ENCODE measurements around the gene PTPRE.

The PTPRE gene

DNA sequence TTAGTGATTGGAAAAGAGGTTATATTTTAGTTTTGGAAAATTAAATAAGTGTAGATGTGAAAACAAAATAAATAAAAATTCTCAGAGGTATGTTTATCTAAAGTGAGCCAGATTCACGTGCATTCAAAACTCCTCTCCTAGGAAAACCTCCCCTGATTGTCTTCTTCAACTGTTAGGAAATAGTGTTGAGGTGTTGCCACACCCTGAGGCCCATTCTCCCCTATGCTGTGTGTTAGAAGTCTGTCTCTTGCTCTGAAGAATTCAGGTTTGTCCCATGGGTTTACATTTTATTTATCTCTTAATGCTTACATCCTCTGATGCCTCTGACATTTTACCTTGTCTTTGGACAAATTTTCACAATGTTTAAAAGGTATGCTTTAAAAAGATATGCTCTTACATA, 40.3 kb downstream of the PTPRE start:
- in situ Hi-C loops (cut with HindIII; ENCODE audit: low sequenced_read_pairs): no loop called here

DNA sequence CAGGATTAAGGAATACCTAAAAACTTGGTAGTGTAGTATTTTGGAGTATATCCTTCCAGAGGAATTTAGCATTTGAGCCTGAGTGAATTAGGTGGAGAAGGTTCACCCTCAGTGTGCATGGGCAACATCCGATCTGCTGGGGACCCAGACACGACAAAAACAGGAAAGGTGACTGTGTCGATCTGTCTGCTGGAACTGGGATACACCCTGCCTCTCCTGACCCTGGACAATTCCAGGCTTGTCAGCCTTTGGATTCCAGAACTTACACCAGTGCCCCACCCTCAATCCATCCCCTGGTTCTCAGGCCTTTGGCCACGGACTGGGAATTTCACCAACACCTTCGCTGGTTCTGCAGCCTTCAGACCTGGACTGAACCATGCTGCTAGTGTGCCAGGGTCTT, 41.9 kb downstream of the PTPRE start:
- in situ Hi-C loops (cut with HindIII; ENCODE audit: low sequenced_read_pairs): no loop called here

DNA sequence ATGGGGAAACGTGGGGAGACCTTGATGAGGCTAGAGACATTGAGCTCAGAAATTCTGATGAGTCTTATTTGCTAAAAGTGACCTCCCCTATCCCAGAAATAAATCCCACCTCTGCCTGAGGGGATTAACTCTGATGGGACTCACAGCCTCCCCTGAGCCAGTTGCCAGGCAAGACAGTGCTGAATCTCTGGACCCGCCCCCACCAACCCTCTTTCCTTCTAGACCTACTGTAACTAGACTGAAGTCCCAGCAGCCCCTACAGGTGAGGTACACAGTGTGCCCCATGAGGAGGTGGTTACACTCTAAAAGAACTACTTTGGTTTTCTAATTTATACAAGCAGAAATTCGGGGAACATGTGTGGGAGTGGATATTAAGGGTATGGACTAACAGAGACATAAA, 42.9 kb downstream of the PTPRE start:
- in situ Hi-C loops (cut with HindIII; ENCODE audit: low sequenced_read_pairs): no loop called here

- in situ Hi-C loops (cut with HindIII; ENCODE audit: low sequenced_read_pairs): no loop called here
These were observed 45.1 kb downstream of the PTPRE start for GRCh38 chr10:127951861-127952574.

DNA sequence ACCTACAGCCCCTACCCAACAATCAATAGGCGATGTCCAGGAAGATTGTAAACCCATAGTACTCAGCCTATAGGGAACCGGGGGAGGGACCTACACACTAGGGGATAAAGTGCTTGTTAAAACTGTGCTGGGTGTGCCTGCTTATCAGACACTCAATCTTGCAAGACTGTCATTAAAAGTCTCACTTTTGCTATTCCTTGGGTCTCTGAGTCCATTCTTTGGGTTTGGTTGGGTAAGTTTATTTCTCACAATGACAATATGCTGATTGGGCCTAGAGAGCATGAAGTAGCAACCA, 45.6 kb downstream of the PTPRE start:
- in situ Hi-C loops (cut with HindIII; ENCODE audit: low sequenced_read_pairs): no loop called here

DNA sequence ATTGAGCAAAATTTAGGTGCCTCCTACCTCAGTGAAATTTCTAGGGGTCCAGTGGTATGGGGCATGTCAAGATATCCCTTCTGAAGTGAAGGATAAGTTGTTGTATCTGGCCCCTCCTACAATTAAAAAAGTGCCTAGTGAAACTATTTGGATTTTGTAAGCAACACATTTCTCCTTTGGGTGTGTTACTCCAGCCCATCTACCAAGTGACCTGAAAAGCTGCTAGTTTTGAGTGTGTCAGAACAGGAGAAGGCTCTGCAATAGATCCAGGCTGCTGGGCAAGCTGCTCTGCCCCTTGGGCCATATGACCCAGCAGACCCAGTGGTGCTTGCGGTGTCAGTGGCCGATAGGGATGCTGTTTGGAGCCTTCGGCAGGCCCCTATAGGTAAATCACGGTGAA, 46.0 kb downstream of the PTPRE start:
- in situ Hi-C loops (cut with HindIII; ENCODE audit: low sequenced_read_pairs): no loop called here

DNA sequence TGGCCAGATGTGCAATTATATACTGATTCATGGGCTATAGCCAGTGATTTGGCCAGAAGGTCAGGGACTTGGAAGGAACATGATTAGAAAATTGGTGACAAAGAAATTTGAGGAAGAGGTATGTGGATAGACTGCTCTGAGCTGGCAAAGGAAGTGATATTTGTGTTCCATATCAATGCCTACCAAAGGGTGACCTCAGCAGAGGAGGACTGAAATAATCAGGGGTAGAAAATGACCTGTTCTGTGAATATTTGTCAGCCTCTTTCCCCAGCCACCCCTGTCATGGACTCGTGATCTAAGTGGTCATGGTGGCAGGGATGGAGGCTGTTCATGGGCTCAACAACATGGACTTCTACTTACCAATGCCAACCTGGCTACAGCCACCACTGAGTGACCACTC, 47.0 kb downstream of the PTPRE start:
- in situ Hi-C loops (cut with HindIII; ENCODE audit: low sequenced_read_pairs): no loop called here

GRCh38 chr10:127959428-127959827, 52.5 kb downstream of the PTPRE start:
- in situ Hi-C loops (cut with HindIII; ENCODE audit: low sequenced_read_pairs): loop anchor here (5.0 kb wide), 1 partner anchor 47 kb away; no protein-coding TSS in a partner anchor

- in situ Hi-C loops (cut with HindIII; ENCODE audit: low sequenced_read_pairs): no loop called here
These were observed 54.2 kb downstream of the PTPRE start for GRCh38 chr10:127961071-127961470.

GRCh38 chr10:127962205-127962604, 55.3 kb downstream of the PTPRE start:
- in situ Hi-C loops (cut with HindIII; ENCODE audit: low sequenced_read_pairs): no loop called here

DNA sequence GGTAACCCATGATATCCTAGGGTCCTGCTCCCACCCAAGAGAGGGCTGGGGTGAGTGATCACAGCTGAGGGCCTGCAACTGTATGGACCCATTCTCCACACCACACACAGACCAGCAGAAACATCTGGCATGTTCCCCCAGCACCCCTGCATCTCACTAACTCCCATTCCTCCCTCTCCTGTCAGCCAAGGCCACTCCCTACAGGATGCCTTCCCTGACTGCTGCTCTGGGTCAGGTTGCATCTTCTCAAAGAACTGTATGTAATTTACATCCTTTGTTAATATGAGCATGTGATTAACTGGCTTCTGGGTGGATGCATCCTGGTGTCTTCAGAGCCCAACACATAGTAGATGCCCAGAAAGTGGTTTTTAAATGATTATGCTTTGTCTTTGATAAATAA, 56.2 kb downstream of the PTPRE start:
- in situ Hi-C loops (cut with HindIII; ENCODE audit: low sequenced_read_pairs): no loop called here

- in situ Hi-C loops (cut with HindIII; ENCODE audit: low sequenced_read_pairs): no loop called here
These were observed 57.7 kb downstream of the PTPRE start for GRCh38 chr10:127964621-127965020.

DNA sequence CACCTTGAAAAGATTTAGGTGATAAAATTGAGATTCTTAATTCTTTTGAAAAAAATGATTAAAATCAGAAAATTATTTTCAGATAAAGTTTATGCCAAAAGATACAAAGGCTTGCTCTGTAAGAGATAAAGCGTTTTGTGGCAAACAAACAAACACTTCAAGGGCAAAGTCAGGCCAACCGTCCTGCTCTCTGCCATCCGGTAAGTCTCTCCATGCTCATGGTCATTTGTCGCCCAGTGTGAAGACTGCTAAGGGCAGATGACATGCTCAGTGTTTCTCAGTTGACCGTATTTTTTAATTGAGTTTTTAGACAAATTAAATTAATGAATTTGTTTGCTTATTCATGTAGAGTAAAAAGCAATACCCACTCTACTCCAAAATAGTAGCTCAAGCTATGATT, 60.0 kb downstream of the PTPRE start:
- in situ Hi-C loops (cut with HindIII; ENCODE audit: low sequenced_read_pairs): no loop called here

GRCh38 chr10:127968027-127968441, 61.1 kb downstream of the PTPRE start:
- in situ Hi-C loops (cut with HindIII; ENCODE audit: low sequenced_read_pairs): no loop called here

DNA sequence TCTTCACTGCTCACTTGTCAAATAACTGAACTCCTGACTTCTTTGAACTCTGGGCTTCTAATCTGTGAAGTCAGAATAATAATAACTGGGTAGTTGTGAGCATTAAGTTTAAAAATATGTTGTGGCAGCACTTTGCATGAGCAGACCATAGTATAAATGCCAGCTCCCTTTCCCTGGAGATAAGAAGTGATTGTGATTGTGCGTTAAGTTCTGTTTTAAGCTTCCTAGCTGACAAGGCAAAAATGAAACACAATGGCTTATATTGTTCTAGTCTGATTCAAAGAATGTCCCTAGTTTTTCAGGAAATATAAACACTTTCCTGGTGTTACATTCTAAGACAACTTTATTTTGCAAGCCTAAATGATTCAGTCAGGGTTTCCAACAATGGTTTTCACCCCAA, 61.8 kb downstream of the PTPRE start:
- in situ Hi-C loops (cut with HindIII; ENCODE audit: low sequenced_read_pairs): no loop called here

GRCh38 chr10:127971101-127971946, 64.4 kb downstream of the PTPRE start:
- in situ Hi-C loops (cut with HindIII; ENCODE audit: low sequenced_read_pairs): no loop called here

- in situ Hi-C loops (cut with HindIII; ENCODE audit: low sequenced_read_pairs): no loop called here
These were observed 65.2 kb downstream of the PTPRE start for GRCh38 chr10:127971963-127972615.

- in situ Hi-C loops (cut with HindIII; ENCODE audit: low sequenced_read_pairs): no loop called here
These were observed 66.0 kb downstream of the PTPRE start for GRCh38 chr10:127972751-127973357.

DNA sequence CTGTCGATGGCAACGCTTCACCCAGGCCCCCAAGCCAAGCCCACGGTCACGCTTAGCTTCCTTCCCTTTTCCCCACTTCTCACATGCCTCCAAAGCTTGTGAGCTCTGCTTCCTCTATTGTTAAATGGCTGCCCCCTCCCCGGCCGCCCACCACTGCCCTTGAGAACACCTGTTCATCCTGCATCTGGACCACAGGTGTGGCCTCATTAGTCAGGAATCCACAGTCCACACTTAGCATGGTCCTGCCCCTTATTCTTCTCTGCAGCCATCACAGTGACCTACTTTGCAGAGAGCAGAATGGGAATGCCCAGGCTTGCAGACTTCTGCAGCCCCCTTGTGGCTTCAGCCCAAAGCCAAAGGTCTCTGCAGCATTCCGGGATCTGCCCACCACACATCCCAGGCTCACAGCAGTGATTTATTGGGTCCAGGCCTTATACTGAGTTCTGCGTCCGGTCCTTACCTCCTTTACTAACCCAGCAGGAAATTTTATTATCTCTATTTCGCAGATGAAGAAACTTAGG, 66.9 kb downstream of the PTPRE start:
- in situ Hi-C loops (cut with HindIII; ENCODE audit: low sequenced_read_pairs): no loop called here

- in situ Hi-C loops (cut with HindIII; ENCODE audit: low sequenced_read_pairs): loop anchor here (5.0 kb wide), 1 partner anchor 53 kb away; no protein-coding TSS in a partner anchor
These were observed 68.0 kb downstream of the PTPRE start for GRCh38 chr10:127974911-127975310.

- in situ Hi-C loops (cut with HindIII; ENCODE audit: low sequenced_read_pairs): loop anchor here (5.0 kb wide), 1 partner anchor 54 kb away; no protein-coding TSS in a partner anchor
These were observed 69.4 kb downstream of the PTPRE start for GRCh38 chr10:127976286-127976685.
